Measurements from ENCODE around the gene ZNF410.
A peak's percentile ranks its signal among the peaks of the same experiment; 100 is the strongest.

Gene ZNF410

DNA sequence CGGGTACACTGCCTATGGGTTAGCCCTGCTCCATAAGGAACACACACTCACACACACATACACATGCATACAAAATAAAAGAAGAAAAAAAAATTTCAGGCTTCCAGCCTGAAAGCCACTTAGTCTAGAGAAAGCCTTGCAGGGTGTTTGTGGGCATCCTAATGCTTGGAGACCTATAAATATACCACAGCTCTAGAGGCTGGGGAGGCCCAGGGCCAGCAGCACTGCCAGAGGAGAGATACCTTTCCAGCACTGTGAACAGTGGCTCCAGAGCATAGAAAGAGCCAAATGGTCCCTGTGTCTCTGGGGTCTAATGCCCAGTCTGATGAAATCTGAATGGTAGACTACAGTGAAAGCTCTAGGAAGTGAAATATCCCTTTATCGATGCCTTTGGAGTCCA, 50.4 kb downstream of the ZNF410 start:
- no peak overlapping the region for H3K9ac ChIP-seq (ENCODE audit: low read depth, low read length, poor library complexity)
- H3K14ac ChIP-seq (ENCODE audit: low read length): no peak overlapping the region
- H2BK5ac ChIP-seq (ENCODE audit: low read length): no peak overlapping the region
- WGBS, 2 donors (ENCODE audit: extremely low coverage in 2 of 2, insufficient read length in 2 of 2, insufficient replicate concordance in 1 of 2): no CpG with 5 or more reads among the region's 2 CpGs
- peaks cover 5 to 54% of the 10 kb centered on the region in 2 donors for H3K36me3 ChIP-seq (replicated peaks in 1 of 2; ENCODE audit: control insufficient read depth in 2 of 2, insufficient read depth in 2 of 2, low read length in 2 of 2)
- H3K27me3 ChIP-seq (ENCODE audit: control insufficient read depth in 3 of 3, insufficient read depth in 3 of 3, low read depth in 1 of 3, low read length in 3 of 3): no peaks in the 10 kb centered on the region
- no peak overlapping the region for H2AK5ac ChIP-seq (ENCODE audit: low read depth, low read length)
- H2BK120ac ChIP-seq (ENCODE audit: low read depth, low read length): no peak overlapping the region
- no peak overlapping the region for H2BK12ac ChIP-seq (ENCODE audit: low read length)
- H3K4me3 ChIP-seq (ENCODE audit: low read length in 2 of 2): no peak overlapping the region
- no peaks in the 10 kb centered on the region for H3K9me3 ChIP-seq (replicated peaks in 1 of 2; ENCODE audit: control insufficient read depth in 2 of 2, insufficient read depth in 1 of 2, low read depth in 1 of 2, low read length in 2 of 2)
- H3K23ac ChIP-seq (ENCODE audit: low read depth, low read length, poor library complexity): no peak overlapping the region
- no peak overlapping the region for H2AFZ ChIP-seq (ENCODE audit: low read length)
- H3K4me1 ChIP-seq (ENCODE audit: control insufficient read depth in 2 of 2, insufficient read depth in 1 of 2, low read depth in 1 of 2, low read length in 2 of 2): peaks cover 0 to 2% of the 10 kb centered on the region in 2 donors
- no peaks in the 10 kb centered on the region for H3K79me1 ChIP-seq (ENCODE audit: low read depth, low read length)
- H4K8ac ChIP-seq (ENCODE audit: low read depth, low read length): no peak overlapping the region
- H3K18ac ChIP-seq (ENCODE audit: low read length): no peak overlapping the region
- no peak overlapping the region for H3K4ac ChIP-seq (ENCODE audit: low read length)
- no peak overlapping the region for H3K4me2 ChIP-seq (ENCODE audit: insufficient read depth, low read length, poor library complexity, severe bottlenecking)
- H4K91ac ChIP-seq (ENCODE audit: low read depth, low read length, poor library complexity): no peak overlapping the region
- no peak overlapping the region for H3K27ac ChIP-seq (replicated peaks; ENCODE audit: low read length)
- no peak for DNase-seq (ENCODE audit: low spot score)
- H2BK15ac ChIP-seq (ENCODE audit: low read length): no peak overlapping the region

GRCh38 chr14:73942180-73942579, 55.5 kb downstream of the ZNF410 start:
- no peak overlapping the region for H2BK15ac ChIP-seq (ENCODE audit: low read length)
- no peak overlapping the region for H2BK120ac ChIP-seq (ENCODE audit: low read depth, low read length)
- no peak overlapping the region for H2BK12ac ChIP-seq (ENCODE audit: low read length)
- H3K4me2 ChIP-seq (ENCODE audit: insufficient read depth, low read length, poor library complexity, severe bottlenecking): no peak overlapping the region
- H3K4me3 ChIP-seq (ENCODE audit: low read length in 2 of 2): no peak overlapping the region
- no peak overlapping the region for H4K8ac ChIP-seq (ENCODE audit: low read depth, low read length)
- H3K23ac ChIP-seq (ENCODE audit: low read depth, low read length, poor library complexity): no peak overlapping the region
- H3K18ac ChIP-seq (ENCODE audit: low read length): no peak overlapping the region
- no peaks in the 10 kb centered on the region for H3K27me3 ChIP-seq (ENCODE audit: control insufficient read depth in 3 of 3, insufficient read depth in 3 of 3, low read depth in 1 of 3, low read length in 3 of 3)
- no peaks in the 10 kb centered on the region for H3K79me1 ChIP-seq (ENCODE audit: low read depth, low read length)
- no peak overlapping the region for H3K27ac ChIP-seq (replicated peaks; ENCODE audit: low read length)
- DNase-seq (ENCODE audit: low spot score): no peak
- H3K14ac ChIP-seq (ENCODE audit: low read length): no peak overlapping the region
- no peak overlapping the region for H4K91ac ChIP-seq (ENCODE audit: low read depth, low read length, poor library complexity)
- H3K9me3 ChIP-seq (replicated peaks in 1 of 2; ENCODE audit: control insufficient read depth in 2 of 2, insufficient read depth in 1 of 2, low read depth in 1 of 2, low read length in 2 of 2): no peaks in the 10 kb centered on the region
- WGBS, 2 donors (ENCODE audit: extremely low coverage in 2 of 2, insufficient read length in 2 of 2, insufficient replicate concordance in 1 of 2): no CpG with 5 or more reads among the region's 7 CpGs
- peaks cover 0 to 15% of the 10 kb centered on the region in 2 donors for H3K36me3 ChIP-seq (replicated peaks in 1 of 2; ENCODE audit: control insufficient read depth in 2 of 2, insufficient read depth in 2 of 2, low read length in 2 of 2)
- no peak overlapping the region for H3K9ac ChIP-seq (ENCODE audit: low read depth, low read length, poor library complexity)
- H2AFZ ChIP-seq (ENCODE audit: low read length): no peak overlapping the region
- peaks cover 0 to 2% of the 10 kb centered on the region in 2 donors for H3K4me1 ChIP-seq (ENCODE audit: control insufficient read depth in 2 of 2, insufficient read depth in 1 of 2, low read depth in 1 of 2, low read length in 2 of 2)
- H2AK5ac ChIP-seq (ENCODE audit: low read depth, low read length): no peak overlapping the region
- no peak overlapping the region for H3K4ac ChIP-seq (ENCODE audit: low read length)
- H2BK5ac ChIP-seq (ENCODE audit: low read length): no peak overlapping the region

DNA sequence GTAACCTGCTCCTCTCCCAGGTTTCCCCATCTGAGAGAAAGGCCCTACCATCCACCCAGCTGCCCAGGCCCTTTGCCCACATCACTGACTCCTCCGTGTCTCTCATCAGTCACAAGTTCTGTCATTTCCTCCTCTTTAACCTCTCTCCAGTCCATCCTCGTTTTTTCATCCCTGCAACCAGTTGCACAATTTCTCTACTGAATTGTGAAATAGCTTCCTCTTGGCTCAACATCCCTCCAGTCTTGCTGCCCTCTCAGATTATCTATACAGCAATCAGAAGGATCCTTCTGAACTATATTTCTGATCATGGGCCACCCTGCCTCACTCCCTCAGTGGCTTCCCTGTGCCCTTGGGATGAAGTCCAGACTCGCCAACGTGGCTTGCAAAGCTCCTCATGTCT, 56.4 kb downstream of the ZNF410 start:
- no peak overlapping the region for H2BK12ac ChIP-seq (ENCODE audit: low read length)
- no peak overlapping the region for H3K23ac ChIP-seq (ENCODE audit: low read depth, low read length, poor library complexity)
- H2BK5ac ChIP-seq (ENCODE audit: low read length): no peak overlapping the region
- no peak overlapping the region for H2BK120ac ChIP-seq (ENCODE audit: low read depth, low read length)
- H3K9ac ChIP-seq (ENCODE audit: low read depth, low read length, poor library complexity): no peak overlapping the region
- no peaks in the 10 kb centered on the region for H3K27me3 ChIP-seq (ENCODE audit: control insufficient read depth in 3 of 3, insufficient read depth in 3 of 3, low read depth in 1 of 3, low read length in 3 of 3)
- no peak overlapping the region for H4K8ac ChIP-seq (ENCODE audit: low read depth, low read length)
- H3K9me3 ChIP-seq (replicated peaks in 1 of 2; ENCODE audit: control insufficient read depth in 2 of 2, insufficient read depth in 1 of 2, low read depth in 1 of 2, low read length in 2 of 2): no peaks in the 10 kb centered on the region
- WGBS, 2 donors (ENCODE audit: extremely low coverage in 2 of 2, insufficient read length in 2 of 2, insufficient replicate concordance in 1 of 2): no CpG with 5 or more reads among the region's 4 CpGs
- H3K4me3 ChIP-seq (ENCODE audit: low read length in 2 of 2): no peak overlapping the region
- H3K18ac ChIP-seq (ENCODE audit: low read length): no peak overlapping the region
- H3K14ac ChIP-seq (ENCODE audit: low read length): no peak overlapping the region
- H2AFZ ChIP-seq (ENCODE audit: low read length): no peak overlapping the region
- DNase-seq (ENCODE audit: low spot score): no peak
- H3K36me3 ChIP-seq (replicated peaks in 1 of 2; ENCODE audit: control insufficient read depth in 2 of 2, insufficient read depth in 2 of 2, low read length in 2 of 2): peaks cover 0 to 6% of the 10 kb centered on the region in 2 donors
- H2AK5ac ChIP-seq (ENCODE audit: low read depth, low read length): no peak overlapping the region
- H2BK15ac ChIP-seq (ENCODE audit: low read length): no peak overlapping the region
- H3K4ac ChIP-seq (ENCODE audit: low read length): no peak overlapping the region
- H4K91ac ChIP-seq (ENCODE audit: low read depth, low read length, poor library complexity): no peak overlapping the region
- no peak overlapping the region for H3K4me2 ChIP-seq (ENCODE audit: insufficient read depth, low read length, poor library complexity, severe bottlenecking)
- H3K79me1 ChIP-seq (ENCODE audit: low read depth, low read length): no peaks in the 10 kb centered on the region
- H3K27ac ChIP-seq (replicated peaks; ENCODE audit: low read length): no peak overlapping the region
- H3K4me1 ChIP-seq (ENCODE audit: control insufficient read depth in 2 of 2, insufficient read depth in 1 of 2, low read depth in 1 of 2, low read length in 2 of 2): peaks cover 0 to 2% of the 10 kb centered on the region in 2 donors

- Histone ChIP-seq H2BK15ac (ENCODE audit: low read length) (no peak overlapping the region), H2AK5ac (ENCODE audit: low read depth, low read length) (no peak overlapping the region), H3K36me3 (replicated peaks in 1 of 2; ENCODE audit: control insufficient read depth in 2 of 2, insufficient read depth in 2 of 2, low read length in 2 of 2) (peaks cover 0 to 6% of the 10 kb centered on the region in 2 donors), H3K4me2 (ENCODE audit: insufficient read depth, low read length, poor library complexity, severe bottlenecking) (no peak overlapping the region), H3K23ac (ENCODE audit: low read depth, low read length, poor library complexity) (no peak overlapping the region), H3K27me3 (ENCODE audit: control insufficient read depth in 3 of 3, insufficient read depth in 3 of 3, low read depth in 1 of 3, low read length in 3 of 3) (no peaks in the 10 kb centered on the region), H2BK120ac (ENCODE audit: low read depth, low read length) (no peak overlapping the region), H3K79me1 (ENCODE audit: low read depth, low read length) (no peaks in the 10 kb centered on the region), H4K91ac (ENCODE audit: low read depth, low read length, poor library complexity) (no peak overlapping the region), H3K4me1 (ENCODE audit: control insufficient read depth in 2 of 2, insufficient read depth in 1 of 2, low read depth in 1 of 2, low read length in 2 of 2) (peaks cover 0 to 2% of the 10 kb centered on the region in 2 donors), H3K4me3 (ENCODE audit: low read length in 2 of 2) (no peak overlapping the region), H3K9me3 (replicated peaks in 1 of 2; ENCODE audit: control insufficient read depth in 2 of 2, insufficient read depth in 1 of 2, low read depth in 1 of 2, low read length in 2 of 2) (no peaks in the 10 kb centered on the region), H4K8ac (ENCODE audit: low read depth, low read length) (no peak overlapping the region), H3K18ac (ENCODE audit: low read length) (no peak overlapping the region), H3K14ac (ENCODE audit: low read length) (no peak overlapping the region), H3K9ac (ENCODE audit: low read depth, low read length, poor library complexity) (peak overlapping the region; percentile 38), H2AFZ (ENCODE audit: low read length) (no peak overlapping the region), H2BK5ac (ENCODE audit: low read length) (no peak overlapping the region), H2BK12ac (ENCODE audit: low read length) (no peak overlapping the region), H3K27ac (replicated peaks; ENCODE audit: low read length) (no peak overlapping the region), H3K4ac (ENCODE audit: low read length) (no peak overlapping the region)
- DNase-seq (ENCODE audit: low spot score): no peak
- WGBS, 2 donors (ENCODE audit: extremely low coverage in 2 of 2, insufficient read length in 2 of 2, insufficient replicate concordance in 1 of 2): no CpG with 5 or more reads among the region's 17 CpGs
Measured at GRCh38 chr14:73944432-73945158, 57.9 kb downstream of the ZNF410 start.
